Body of pancreas (tissue), 4 donors: ENCODE measurements around the gene CLIC6. TPM values are rescaled to one million over a fixed set of nuclear protein-coding genes. Genes with fewer than 3 reads are reported as not detected.

Source experiments
- ATAC-seq: fragments of 150-250 bp; one replicate; pipeline ENCODE4 v1.9.1; 2016
- DNase-seq, 4 donors: peaks; one replicate each; pipeline ENCODE4 v3.0.0-alpha.2; 2019
- H3K27ac ChIP-seq, 4 donors: fragments of 200-600 bp; sonication (generic); 1 replicate in 3 of 4; 2 replicates in 1 of 4; pipeline versions ENCODE4 v1.5.1 to v1.6.1; 2016 to 2019; ENCODE audit warnings: mild to moderate bottlenecking in 1 of 4, mixed read lengths in 1 of 4, moderate library complexity in 1 of 4
- H3K27me3 ChIP-seq, 2 donors: fragments of 200-600 bp; sonication (generic); one replicate each; pipeline ENCODE4 v1.6.0; 2016; ENCODE audit warnings: mild to moderate bottlenecking in 1 of 2
- H3K36me3 ChIP-seq, 2 donors: fragments of 200-600 bp; sonication (generic); replicated peaks in 1 of 2; 2 replicates each; pipeline ENCODE4 v1.5.1; 2016; ENCODE audit warnings: low read depth in 2 of 2; ENCODE audit not compliant: insufficient read depth in 1 of 2
- H3K4me1 ChIP-seq: fragments of 200-600 bp; sonication (generic); one replicate; pipeline ENCODE4 v1.6.0; 2016
- H3K4me3 ChIP-seq, 2 donors: fragments of 200-600 bp; sonication (generic); 1 replicate in 1 of 2; 2 replicates in 1 of 2; pipeline ENCODE4 v1.5.1; 2016 to 2019
- H3K9me3 ChIP-seq, 3 donors: fragments of 200-600 bp; sonication (generic); 1 replicate in 2 of 3; 2 replicates in 1 of 3; pipeline ENCODE4 v1.5.1; 2016
- CTCF ChIP-seq, 7 experiments: fragments of 450-650 bp in 4 of 7; fragments of 200-600 bp in 3 of 7; sonication (generic) in 3 of 7; IDR thresholded peaks; one replicate each; pipeline ENCODE4 v1.5.1; 2016 to 2019; ENCODE audit warnings: antibody characterized with exemption in 7 of 7
- POLR2A ChIP-seq, 3 donors: fragments of 450-650 bp; IDR thresholded peaks; one replicate each; pipeline ENCODE4 v1.6.1; 2016; ENCODE audit warnings: antibody characterized with exemption in 3 of 3, mild to moderate bottlenecking in 2 of 3
- WGBS, 2 donors: methylation state at CpG; one replicate each; pipeline ENCODE4 v1.1.5; 2017; 5-methylcytosine and 5-hydroxymethylcytosine counted together
- intact Hi-C: fragments of 100-400 bp; cut with DNase I; formaldehyde crosslinking; loops from one replicate; pipeline ENCODE4 v1.15.1; 2023
- total RNA-seq, 2 donors: library from RNA; depleted of rRNA; stranded (reverse); fragments of >200 nt; gene quantifications; one replicate each; pipeline ENCODE4 v1.1.0, GENCODE V29; 2016

CLIC6 gene
- total RNA-seq, 2 donors from 2014 or later, result 0.99 to 1.8 TPM

- TF ChIP-seq CTCF (IDR thresholded peaks at IDR 0.05), result no peak
- TF ChIP-seq POLR2A (IDR thresholded peaks at IDR 0.05), result no peak
- Histone ChIP-seq H3K4me3 (no peak overlapping the region), H3K27ac (no peak overlapping the region), H3K9me3 (no peaks in the 10 kb centered on the region), H3K4me1 (no peaks in the 10 kb centered on the region), H3K27me3 (no peaks in the 10 kb centered on the region), H3K36me3 (no peaks in the 10 kb centered on the region)
- DNase-seq, result no peak
- intact Hi-C loops, result loop anchor here (10.0 kb wide), 1 partner anchor 710 kb away; the partner anchor contains the start of gene ATP5PO
- ATAC-seq, result no peak
- 47 to 51% methylated on average over 6 of the region's 6 CpGs for WGBS, 2 donors
Measured at GRCh38 chr21:34625030-34625593, 43.7 kb upstream of the CLIC6 start.

GRCh38 chr21:34626131-34626530 lies 42.7 kb upstream of the CLIC6 start:
- no peaks in the 10 kb centered on the region for H3K36me3 ChIP-seq
- intact Hi-C loops, result loop anchor here (10.0 kb wide), 1 partner anchor 711 kb away; the partner anchor contains the start of gene ATP5PO
- no peak overlapping the region for H3K4me3 ChIP-seq
- DNase-seq (no peak), ATAC-seq (no peak)
- H3K4me1 ChIP-seq, result no peaks in the 10 kb centered on the region
- TF ChIP-seq CTCF (IDR thresholded peaks at IDR 0.05), result no peak
- TF ChIP-seq POLR2A (IDR thresholded peaks at IDR 0.05), result no peak
- H3K27ac ChIP-seq, result no peak overlapping the region
- no peaks in the 10 kb centered on the region for H3K27me3 ChIP-seq
- 74 to 81% methylated on average over 8 of the region's 8 CpGs for WGBS, 2 donors
- no peaks in the 10 kb centered on the region for H3K9me3 ChIP-seq

- peak; percentile 83 for ATAC-seq
- no peaks in the 10 kb centered on the region for H3K9me3 ChIP-seq
- TF ChIP-seq POLR2A (IDR thresholded peaks at IDR 0.05) (no peak), CTCF (IDR thresholded peaks at IDR 0.05) (peak; percentile 67 to 92 (median 87))
- 5 to 8% methylated on average over 6 of the region's 6 CpGs for WGBS, 2 donors
- H3K4me1 ChIP-seq, result no peaks in the 10 kb centered on the region
- H3K36me3 ChIP-seq, result no peaks in the 10 kb centered on the region
- no peak overlapping the region for H3K27ac ChIP-seq
- H3K27me3 ChIP-seq, result no peaks in the 10 kb centered on the region
- H3K4me3 ChIP-seq, result no peak overlapping the region
- intact Hi-C loops, result no loop called here
- peak; percentile 22 to 53 (median 36) for DNase-seq
Measured at GRCh38 chr21:34630536-34631143, 38.2 kb upstream of the CLIC6 start.

GRCh38 chr21:34632498-34632897 lies 36.3 kb upstream of the CLIC6 start:
- no peak overlapping the region for H3K4me3 ChIP-seq
- no peak for TF ChIP-seq POLR2A (IDR thresholded peaks at IDR 0.05)
- no peak for TF ChIP-seq CTCF (IDR thresholded peaks at IDR 0.05)
- DNase-seq, result no peak
- no peaks in the 10 kb centered on the region for H3K4me1 ChIP-seq
- no peak for ATAC-seq
- intact Hi-C loops, result no loop called here
- WGBS, 2 donors, result 47 to 57% methylated on average over 4 of the region's 4 CpGs
- H3K27ac ChIP-seq, result no peak overlapping the region
- H3K9me3 ChIP-seq, result no peaks in the 10 kb centered on the region
- no peaks in the 10 kb centered on the region for H3K27me3 ChIP-seq
- no peaks in the 10 kb centered on the region for H3K36me3 ChIP-seq

- Histone ChIP-seq H3K36me3 (no peaks in the 10 kb centered on the region), H3K27ac (no peak overlapping the region), H3K4me3 (no peak overlapping the region), H3K4me1 (no peaks in the 10 kb centered on the region), H3K27me3 (no peaks in the 10 kb centered on the region), H3K9me3 (no peaks in the 10 kb centered on the region)
- DNase-seq (no peak), ATAC-seq (no peak)
- 69 to 75% methylated on average over 3 of the region's 3 CpGs for WGBS, 2 donors
- intact Hi-C loops, result no loop called here
- TF ChIP-seq POLR2A (IDR thresholded peaks at IDR 0.05) (no peak), CTCF (IDR thresholded peaks at IDR 0.05) (peak in 2 of 7 experiments; percentile 13 to 21)
Measured at GRCh38 chr21:34635307-34635706, 33.5 kb upstream of the CLIC6 start.
